Neural progenitor cell (in vitro differentiated cells): ENCODE measurements around the gene UCK2. TPM values are rescaled to one million over a fixed set of nuclear protein-coding genes. Genes with fewer than 3 reads are reported as not detected.

Experiments
- DNase-seq: peaks from one replicate; pipeline ENCODE4 v3.0.0-alpha.2; 2016; ENCODE audit warnings: low spot score
- H2AFZ ChIP-seq: fragments of 200-600 bp; sonication (generic); replicated peaks from 2 replicates; pipeline ENCODE4 v1.6.1; 2016; ENCODE audit warnings: antibody characterized with exemption
- H3F3A ChIP-seq: fragments of 200-600 bp; sonication (generic); 2 replicates; pipeline ENCODE4 v1.6.1; 2016; ENCODE audit warnings: antibody characterized with exemption, low read depth
- H3K27ac ChIP-seq: fragments of 200-600 bp; sonication (generic); 2 replicates; pipeline ENCODE4 v1.5.1; 2016; ENCODE audit warnings: mild to moderate bottlenecking
- H3K27me3 ChIP-seq: fragments of 200-600 bp; sonication (generic); 2 replicates; pipeline ENCODE4 v1.6.1; 2016; ENCODE audit warnings: mild to moderate bottlenecking, moderate library complexity
- H3K36me3 ChIP-seq: fragments of 200-600 bp; sonication (generic); 2 replicates; pipeline ENCODE4 v1.5.1; 2016
- H3K4me1 ChIP-seq: fragments of 200-600 bp; sonication (generic); 2 replicates; pipeline ENCODE4 v1.6.1; 2016; ENCODE audit warnings: mixed run types
- H3K4me2 ChIP-seq: fragments of 200-600 bp; sonication (generic); 2 replicates; pipeline ENCODE4 v1.6.1; 2016
- H3K4me3 ChIP-seq: fragments of 200-600 bp; sonication (generic); 2 replicates; pipeline ENCODE4 v1.5.1; 2016
- H3K79me2 ChIP-seq: fragments of 200-600 bp; sonication (generic); 2 replicates; pipeline ENCODE4 v1.6.1; 2016; ENCODE audit warnings: low read depth
- H3K9ac ChIP-seq: fragments of 200-600 bp; sonication (generic); 2 replicates; pipeline ENCODE4 v1.6.1; 2016
- H3K9me3 ChIP-seq: fragments of 200-600 bp; sonication (generic); 2 replicates; pipeline ENCODE4 v1.5.1; 2016; ENCODE audit warnings: low read depth
- H4K20me1 ChIP-seq: fragments of 200-600 bp; sonication (generic); 2 replicates; pipeline ENCODE4 v1.6.1; 2016; ENCODE audit warnings: low read depth
- H3K27ac Mint-ChIP-seq: 3 replicates; pipeline ENCODE4 v1.8.0; 2021; ENCODE audit warnings: mixed read lengths
- H3K27me3 Mint-ChIP-seq: 2 replicates; pipeline ENCODE4 v1.8.0; 2022; ENCODE audit warnings: low read depth, mild to moderate bottlenecking, inconsistent platforms, moderate library complexity, mixed read lengths; ENCODE audit not compliant: insufficient read depth
- H3K36me3 Mint-ChIP-seq: 3 replicates; pipeline ENCODE4 v1.8.0; 2021; ENCODE audit warnings: mixed read lengths
- H3K4me1 Mint-ChIP-seq: 3 replicates; pipeline ENCODE4 v1.8.0; 2021; ENCODE audit warnings: mixed read lengths
- H3K4me3 Mint-ChIP-seq: 3 replicates; pipeline ENCODE4 v1.8.0; 2021; ENCODE audit warnings: mild to moderate bottlenecking, moderate library complexity, mixed read lengths
- H3K9me3 Mint-ChIP-seq: 3 replicates; pipeline ENCODE4 v1.8.0; 2020; ENCODE audit warnings: mixed read lengths
- CTCF ChIP-seq: fragments of 200-600 bp; sonication (generic); IDR thresholded peaks from 2 replicates; pipeline ENCODE4 v1.5.1; 2017; ENCODE audit warnings: antibody characterized with exemption, mild to moderate bottlenecking
- EZH2 ChIP-seq: fragments of 200-600 bp; sonication (generic); IDR thresholded peaks from 2 replicates; pipeline ENCODE4 v1.6.1; 2017; ENCODE audit warnings: antibody characterized with exemption, mild to moderate bottlenecking, moderate library complexity
- EZH2phosphoT487 ChIP-seq: fragments of 200-600 bp; sonication (generic); IDR thresholded peaks from 2 replicates; pipeline ENCODE4 v1.6.1; 2017; ENCODE audit warnings: antibody characterized with exemption
- total RNA-seq: library from RNA; depleted of rRNA; stranded (reverse); fragments of >200 nt; gene quantifications from 2 replicates; pipeline ENCODE4 v1.2.3, GENCODE V29; 2015; ENCODE audit warnings: low replicate concordance

Gene UCK2
- total RNA-seq, 1 donor from 2014 or later, result 43.8 TPM

GRCh38 chr1:165896277-165896676 is 68.9 kb downstream of the UCK2 start:
- Histone ChIP-seq H3K27me3 (no peaks in the 10 kb centered on the region), H4K20me1 (no peaks in the 10 kb centered on the region), H3K4me1 (no peaks in the 10 kb centered on the region), H3F3A (no peaks in the 10 kb centered on the region), H3K4me3 (no peak overlapping the region), H3K27ac (no peak overlapping the region), H3K79me2 (peaks cover 10% of the 10 kb centered on the region), H3K9ac (no peak overlapping the region), H3K9me3 (no peaks in the 10 kb centered on the region), H2AFZ (no peak overlapping the region), H3K4me2 (no peak overlapping the region), H3K36me3 (no peaks in the 10 kb centered on the region)
- Mint-ChIP-seq H3K4me3 (no peak overlapping the region), H3K27ac (no peak overlapping the region), H3K9me3 (no peaks in the 10 kb centered on the region), H3K27me3 (no peaks in the 10 kb centered on the region), H3K36me3 (peaks cover 37% of the 10 kb centered on the region), H3K4me1 (peaks cover 3% of the 10 kb centered on the region)
- DNase-seq, result no peak
- no peak for TF ChIP-seq CTCF
- no peak for TF ChIP-seq EZH2phosphoT487
- TF ChIP-seq EZH2, result no peak

- H3K9me3 ChIP-seq, result no peaks in the 10 kb centered on the region
- H3K27ac ChIP-seq, result no peak overlapping the region
- no peak overlapping the region for H3K4me3 ChIP-seq
- Mint-ChIP-seq H3K4me3 (no peak overlapping the region), H3K27me3 (no peaks in the 10 kb centered on the region), H3K4me1 (peaks cover 3% of the 10 kb centered on the region), H3K9me3 (no peaks in the 10 kb centered on the region), H3K36me3 (peaks cover 29% of the 10 kb centered on the region), H3K27ac (no peak overlapping the region)
- no peaks in the 10 kb centered on the region for H3K36me3 ChIP-seq
- no peak overlapping the region for H2AFZ ChIP-seq
- H3K79me2 ChIP-seq, result peaks cover 10% of the 10 kb centered on the region
- no peak for DNase-seq
- no peaks in the 10 kb centered on the region for H3F3A ChIP-seq
- no peak overlapping the region for H3K4me2 ChIP-seq
- H3K4me1 ChIP-seq, result no peaks in the 10 kb centered on the region
- H3K27me3 ChIP-seq, result no peaks in the 10 kb centered on the region
- H4K20me1 ChIP-seq, result no peaks in the 10 kb centered on the region
- H3K9ac ChIP-seq, result no peak overlapping the region
- TF ChIP-seq CTCF, result no peak
- no peak for TF ChIP-seq EZH2phosphoT487
- TF ChIP-seq EZH2, result no peak
Measured at GRCh38 chr1:165897326-165898303, 70.2 kb downstream of the UCK2 start.

- Mint-ChIP-seq H3K4me3 (no peak overlapping the region), H3K9me3 (no peaks in the 10 kb centered on the region), H3K4me1 (peaks cover 3% of the 10 kb centered on the region), H3K27me3 (no peaks in the 10 kb centered on the region), H3K36me3 (peaks cover 25% of the 10 kb centered on the region), H3K27ac (no peak overlapping the region)
- Histone ChIP-seq H3K79me2 (no peaks in the 10 kb centered on the region), H3K27me3 (no peaks in the 10 kb centered on the region), H3K4me2 (no peak overlapping the region), H3K36me3 (no peaks in the 10 kb centered on the region), H2AFZ (no peak overlapping the region), H3K4me3 (no peak overlapping the region), H4K20me1 (peaks cover 3% of the 10 kb centered on the region), H3K4me1 (no peaks in the 10 kb centered on the region), H3K9me3 (no peaks in the 10 kb centered on the region), H3F3A (no peaks in the 10 kb centered on the region), H3K9ac (no peak overlapping the region), H3K27ac (no peak overlapping the region)
- DNase-seq, result no peak
- TF ChIP-seq EZH2phosphoT487 (no peak), EZH2 (no peak), CTCF (no peak)
Measured at GRCh38 chr1:165898837-165899236, 71.4 kb downstream of the UCK2 start.
